Heart left ventricle (tissue), 16 donors: Measurements from ENCODE around the gene LRP1B. TPM values are rescaled to one million over a fixed set of nuclear protein-coding genes. Genes with fewer than 3 reads are reported as not detected.

Experiments used
- ATAC-seq, 4 donors: fragments of 200-7000 bp; cut with Tn5 transposase; one replicate each; pipeline ENCODE4 v1.9.1; 2020 to 2022; ENCODE audit warnings: moderate library complexity in 4 of 4, mild to moderate bottlenecking in 3 of 4, moderate number of reproducible peaks in 1 of 4
- DNase-seq, 5 donors: peaks; one replicate each; pipeline ENCODE4 v3.0.0-alpha.2; 2020
- H3K27ac ChIP-seq, 12 donors: fragments of 200-600 bp; sonication (generic) in 4 of 12; one replicate each; pipeline versions ENCODE4 v1.5.0 to v1.8.0; 2016 to 2022; ENCODE audit warnings: mild to moderate bottlenecking in 2 of 12
- H3K27me3 ChIP-seq, 9 donors: fragments of 200-600 bp; sonication (generic) in 2 of 9; one replicate each; pipeline versions ENCODE4 v1.5.1 to v1.8.0; 2016 to 2022; ENCODE audit warnings: mild to moderate bottlenecking in 3 of 9
- H3K36me3 ChIP-seq, 9 donors: fragments of 200-600 bp; sonication (generic) in 2 of 9; one replicate each; pipeline versions ENCODE4 v1.5.0 to v1.8.0; 2018 to 2022; ENCODE audit warnings: mild to moderate bottlenecking in 2 of 9
- H3K4me1 ChIP-seq, 12 donors: fragments of 200-600 bp; sonication (generic) in 4 of 12; one replicate each; pipeline versions ENCODE4 v1.5.0 to v1.8.0; 2016 to 2022; ENCODE audit warnings: mild to moderate bottlenecking in 3 of 12
- H3K4me3 ChIP-seq, 12 donors: fragments of 200-600 bp; sonication (generic) in 4 of 12; one replicate each; pipeline versions ENCODE4 v1.5.0 to v1.8.0; 2017 to 2022; ENCODE audit warnings: mild to moderate bottlenecking in 9 of 12, moderate library complexity in 4 of 12
- H3K9me3 ChIP-seq, 12 donors: fragments of 200-600 bp; sonication (generic) in 4 of 12; one replicate each; pipeline versions ENCODE4 v1.5.0 to v1.8.0; 2016 to 2022; ENCODE audit warnings: mild to moderate bottlenecking in 1 of 12
- POLR2A ChIP-seq, 2 donors: fragments of 450-650 bp; IDR thresholded peaks; one replicate each; pipeline ENCODE4 v1.6.1; 2017; ENCODE audit warnings: antibody characterized with exemption in 2 of 2, mild to moderate bottlenecking in 2 of 2, moderate library complexity in 2 of 2
- WGBS, 4 donors: extraction: QIAGEN DNeasy Blood & Tissue Kit in 2 of 4; methylation state at CpG; one replicate each; pipeline versions ENCODE4 v1.1.5 to v1.1.7; 2013 to 2018; 5-methylcytosine and 5-hydroxymethylcytosine counted together
- intact Hi-C, 10 donors: fragments of 100-400 bp; cut with DNase I; formaldehyde crosslinking; loops; one replicate each; pipeline versions ENCODE4 v1.11.1 to v1.14.2; 2022
- polyA plus RNA-seq, 2 donors: library from polyadenylated mRNA; stranded (reverse); fragments of 200-250 nt; gene quantifications; one replicate each; pipeline ENCODE4 v1.2.3, GENCODE V29; 2013
- total RNA-seq, 9 donors: library from RNA; depleted of rRNA in 2 of 9; stranded (reverse); fragments of >200 nt in 2 of 9; fragmentation: NEBNext Ultra II Directional in 3 of 9; extraction: Animal tissue kit (Norgen Biotek cat#: 25700) in 3 of 9; gene quantifications; one replicate each; pipeline versions ENCODE4 v1.1.0 to v1.2.4, GENCODE V29; 2016 to 2023
- TF ChIP-seq, protein P1 (sequence below), 12 donors: fragments of 200-600 bp; sonication (generic) in 4 of 12; IDR thresholded peaks; one replicate each; pipeline versions ENCODE4 v1.5.0 to v1.8.0; 2018 to 2022; ENCODE audit warnings: antibody characterized with exemption in 12 of 12, mild to moderate bottlenecking in 5 of 12
- donor health status: ischemic (EF 13 %, LVEDD 7.1; RV severe dilation, severe dysfunction).
- donor health status: healthy with polysubstance abuse.
- donor health status: DM: no; HTN: yes; CAD: no.
- donor health status: DM: no; HTN: no; CAD: no.
- donor health status: ischemic (EF 25% LVEDD 6.9; RV normal size, moderate dysfunction).
- donor health status: ischemic (EF 25% LVEDD 5.7; RV mildly dilated, moderate dysfunction).
- donor health status: healthy.
- donor health status: DM: yes; HTN: yes; CAD: no.
- donor health status: ischemic (EF 35%, LVEDD 5.7; RV mildly dilated, moderate dysfunction).
- donor health status: nonischemic (EF 11% LVEDD 7.7; RV severe dilation, severe dysfunction).
- donor health status: DM: yes; HTN: yes; CAD: no.
- donor health status: PGD.
- donor health status: ischemic (EF 29% LVEDD 5.4; RV normal size, mild dysfunction).
- donor health status: nonischemic (EF 23%, LVEDD 6.1; RV moderate dilation, normal function).

The LRP1B gene
- total and polyA plus RNA-seq, 11 donors: 0.01 to 0.19 (median 0.11) TPM; not detected in 2

DNA sequence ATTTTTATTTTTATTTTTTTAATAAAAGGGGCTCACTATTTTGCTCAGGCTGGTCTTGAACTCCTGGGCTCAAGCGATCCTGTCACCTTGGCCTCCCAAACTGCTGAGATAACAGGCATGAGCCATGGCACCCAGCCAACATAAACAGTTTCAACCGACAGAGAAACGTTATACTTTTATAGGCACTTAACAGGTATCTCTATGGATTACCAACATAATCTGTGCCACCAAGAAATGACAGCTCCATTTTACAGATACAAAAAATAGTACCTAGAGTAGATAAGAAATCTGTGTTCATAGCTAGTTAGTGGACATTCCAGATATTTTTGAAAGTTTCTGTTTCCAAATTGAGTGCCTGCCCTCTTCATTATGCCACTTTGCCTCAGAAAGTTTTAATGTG is 1316.7 kb downstream of the LRP1B start:
- Histone ChIP-seq H3K4me1 (no peaks in the 10 kb centered on the region), H3K27ac (no peak overlapping the region), H3K4me3 (no peak overlapping the region), H3K9me3 (peaks cover 0 to 5% (median 0%) of the 10 kb centered on the region in 12 donors), H3K27me3 (no peaks in the 10 kb centered on the region), H3K36me3 (no peaks in the 10 kb centered on the region)
- whole genome bisulfite sequencing, 4 donors: 28 to 34% (median 33%) methylated on average over 3 of the region's 3 CpGs
- DNase-seq (no peak), ATAC-seq (no peak)
- intact Hi-C loops: no loop called here
- TF ChIP-seq, protein P1, sequence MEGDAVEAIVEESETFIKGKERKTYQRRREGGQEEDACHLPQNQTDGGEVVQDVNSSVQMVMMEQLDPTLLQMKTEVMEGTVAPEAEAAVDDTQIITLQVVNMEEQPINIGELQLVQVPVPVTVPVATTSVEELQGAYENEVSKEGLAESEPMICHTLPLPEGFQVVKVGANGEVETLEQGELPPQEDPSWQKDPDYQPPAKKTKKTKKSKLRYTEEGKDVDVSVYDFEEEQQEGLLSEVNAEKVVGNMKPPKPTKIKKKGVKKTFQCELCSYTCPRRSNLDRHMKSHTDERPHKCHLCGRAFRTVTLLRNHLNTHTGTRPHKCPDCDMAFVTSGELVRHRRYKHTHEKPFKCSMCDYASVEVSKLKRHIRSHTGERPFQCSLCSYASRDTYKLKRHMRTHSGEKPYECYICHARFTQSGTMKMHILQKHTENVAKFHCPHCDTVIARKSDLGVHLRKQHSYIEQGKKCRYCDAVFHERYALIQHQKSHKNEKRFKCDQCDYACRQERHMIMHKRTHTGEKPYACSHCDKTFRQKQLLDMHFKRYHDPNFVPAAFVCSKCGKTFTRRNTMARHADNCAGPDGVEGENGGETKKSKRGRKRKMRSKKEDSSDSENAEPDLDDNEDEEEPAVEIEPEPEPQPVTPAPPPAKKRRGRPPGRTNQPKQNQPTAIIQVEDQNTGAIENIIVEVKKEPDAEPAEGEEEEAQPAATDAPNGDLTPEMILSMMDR (IDR thresholded peaks at IDR 0.05): no peak
- TF ChIP-seq POLR2A (IDR thresholded peaks at IDR 0.05): no peak

DNA sequence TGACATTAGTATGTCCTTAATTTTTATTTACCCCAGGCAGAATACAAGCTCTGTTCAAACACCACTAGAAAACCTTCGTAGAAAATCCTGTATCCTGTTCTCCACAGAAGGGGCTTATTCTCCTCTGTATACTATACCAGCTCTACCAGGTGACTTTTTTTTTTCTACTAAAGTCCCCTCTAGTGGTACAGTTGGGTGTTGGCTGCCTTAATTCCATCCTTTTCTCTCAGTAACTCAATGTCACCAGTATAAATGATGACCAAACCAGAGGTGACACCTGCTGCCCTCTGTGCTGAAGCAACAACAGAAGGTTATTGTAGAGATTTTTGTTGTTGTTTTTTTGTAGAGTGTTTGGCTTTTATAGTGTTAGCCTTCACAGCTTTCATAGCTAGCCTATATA is 1322.0 kb downstream of the LRP1B start:
- Histone ChIP-seq H3K27me3 (no peaks in the 10 kb centered on the region), H3K36me3 (no peaks in the 10 kb centered on the region), H3K4me3 (no peak overlapping the region), H3K4me1 (no peaks in the 10 kb centered on the region), H3K27ac (no peak overlapping the region), H3K9me3 (peaks cover 0 to 3% (median 0%) of the 10 kb centered on the region in 12 donors)
- ATAC-seq (no peak), DNase-seq (no peak)
- TF ChIP-seq POLR2A (IDR thresholded peaks at IDR 0.05): no peak
- TF ChIP-seq, protein P1 (IDR thresholded peaks at IDR 0.05): no peak
- intact Hi-C loops: no loop called here
- 79 to 89% (median 81%) methylated on average over 1 of the region's 1 CpG for WGBS, 4 donors

DNA sequence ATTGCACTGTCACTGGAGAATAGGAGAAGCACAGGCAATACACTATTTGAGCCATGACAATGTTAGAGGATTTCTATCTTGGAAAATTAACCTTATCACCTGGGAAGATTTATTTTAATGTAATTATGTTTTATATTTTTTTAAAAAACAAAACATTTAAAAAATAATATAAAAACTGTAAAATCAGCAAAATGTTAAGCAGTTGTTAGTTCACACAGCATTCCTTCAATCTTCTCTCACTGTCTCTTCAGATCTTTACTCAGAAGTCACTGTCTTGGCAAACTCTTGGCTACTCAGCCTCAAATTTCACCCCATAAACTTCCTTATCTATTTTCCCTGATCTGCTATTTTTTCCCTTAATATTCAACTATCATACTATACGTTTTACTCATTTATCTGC is 1322.6 kb downstream of the LRP1B start:
- TF ChIP-seq POLR2A (IDR thresholded peaks at IDR 0.05): no peak
- TF ChIP-seq, protein P1 (IDR thresholded peaks at IDR 0.05): no peak
- intact Hi-C loops: no loop called here
- no peaks in the 10 kb centered on the region for H3K36me3 ChIP-seq
- no peaks in the 10 kb centered on the region for H3K4me1 ChIP-seq
- DNase-seq (no peak), ATAC-seq (no peak)
- H3K27ac ChIP-seq: no peak overlapping the region
- H3K27me3 ChIP-seq: no peaks in the 10 kb centered on the region
- 22 to 43% (median 36%) methylated on average over 1 of the region's 1 CpG for WGBS, 4 donors
- peaks cover 0 to 3% (median 0%) of the 10 kb centered on the region in 12 donors for H3K9me3 ChIP-seq
- H3K4me3 ChIP-seq: no peak overlapping the region

DNA sequence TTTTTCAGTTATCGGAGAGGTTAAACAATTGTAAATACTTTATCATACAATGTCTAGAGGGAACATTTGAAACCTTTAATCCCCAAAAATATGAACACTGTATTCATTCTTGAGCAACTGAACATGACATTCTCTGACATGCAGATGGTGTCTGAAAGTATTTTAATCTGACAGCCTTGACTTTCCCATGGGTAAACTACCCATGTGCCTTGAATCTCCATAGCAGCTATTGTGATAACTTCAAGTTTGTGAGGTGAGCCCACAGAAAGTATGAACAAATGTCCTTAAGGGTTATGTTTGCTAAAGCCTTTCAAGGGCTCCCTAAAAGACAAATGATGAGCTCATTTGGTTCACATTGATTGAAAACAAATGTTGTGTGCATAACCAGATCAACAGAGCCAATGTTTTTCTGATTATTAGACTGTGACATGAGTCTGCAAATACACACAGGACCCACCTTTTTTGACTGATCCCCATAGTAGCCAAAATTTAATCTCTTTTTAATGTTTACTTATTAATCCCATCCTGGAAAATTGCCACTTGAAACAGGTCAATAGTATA is 1326.0 kb downstream of the LRP1B start:
- Histone ChIP-seq H3K27me3 (no peaks in the 10 kb centered on the region), H3K9me3 (no peaks in the 10 kb centered on the region), H3K36me3 (no peaks in the 10 kb centered on the region), H3K27ac (no peak overlapping the region), H3K4me3 (no peak overlapping the region), H3K4me1 (no peaks in the 10 kb centered on the region)
- DNase-seq (no peak), ATAC-seq (no peak)
- no peak for TF ChIP-seq POLR2A (IDR thresholded peaks at IDR 0.05)
- TF ChIP-seq, protein P1 (IDR thresholded peaks at IDR 0.05): no peak
- 81 to 94% (median 87%) methylated on average over 1 of the region's 1 CpG for WGBS, 4 donors
- intact Hi-C loops: no loop called here
